Measurements from ENCODE around the gene SKIC2. TPM values are rescaled to one million over a fixed set of nuclear protein-coding genes. Genes with fewer than 3 reads are reported as not detected.

SKIC2 gene
- total RNA-seq, 1 donor from 2014 or later = 63.4 TPM

DNA sequence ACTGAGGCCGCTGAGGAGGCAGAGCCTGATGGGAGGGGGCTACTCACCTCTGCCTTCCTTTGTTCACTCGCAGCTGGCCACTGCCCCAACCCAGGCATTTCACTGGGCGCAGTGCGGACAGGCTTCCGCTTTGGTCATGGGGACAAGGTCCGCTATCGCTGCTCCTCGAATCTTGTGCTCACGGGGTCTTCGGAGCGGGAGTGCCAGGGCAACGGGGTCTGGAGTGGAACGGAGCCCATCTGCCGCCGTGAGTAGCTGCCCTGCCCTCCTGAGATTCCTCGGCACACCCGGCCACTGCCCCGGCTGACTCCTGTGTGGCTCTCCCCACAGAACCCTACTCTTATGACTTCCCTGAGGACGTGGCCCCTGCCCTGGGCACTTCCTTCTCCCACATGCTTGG, 25.4 kb upstream of the SKIC2 start:
- no peak overlapping the region for H3K4me3 Mint-ChIP-seq (ENCODE audit: unreplicated experiment)
- H3K4me1 Mint-ChIP-seq (ENCODE audit: unreplicated experiment) = no peaks in the 10 kb centered on the region
- H3K27ac Mint-ChIP-seq (ENCODE audit: unreplicated experiment) = no peak overlapping the region
- no peak for DNase-seq (ENCODE audit: low spot score)
- H3K9me3 Mint-ChIP-seq (ENCODE audit: unreplicated experiment) = no peaks in the 10 kb centered on the region
- TF ChIP-seq CTCF (IDR thresholded peaks at IDR 0.05; ENCODE audit: unreplicated experiment) = no peak
- no peaks in the 10 kb centered on the region for H3K36me3 Mint-ChIP-seq (ENCODE audit: low read depth, unreplicated experiment)
- peaks cover 2% of the 10 kb centered on the region for H3K27me3 Mint-ChIP-seq (ENCODE audit: unreplicated experiment)

DNA sequence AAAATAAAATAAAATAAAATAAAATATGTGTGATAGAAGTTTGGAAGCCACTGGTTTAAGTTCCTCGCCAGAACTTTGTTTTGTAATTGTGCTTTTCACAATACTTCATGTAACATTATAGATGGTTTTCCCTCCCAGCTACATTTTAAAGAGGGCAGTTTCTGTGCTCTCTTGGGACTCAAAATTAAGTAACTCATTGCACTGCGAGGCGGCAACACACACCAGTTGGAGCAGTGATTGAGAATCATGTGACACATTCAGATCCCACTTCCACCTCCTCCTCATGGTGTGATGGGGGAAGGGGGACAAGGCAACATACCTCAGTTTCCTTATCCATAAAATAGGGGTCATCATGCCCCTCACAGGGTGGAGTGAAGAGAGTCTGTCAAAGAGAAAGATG, 24.0 kb upstream of the SKIC2 start:
- no peaks in the 10 kb centered on the region for H3K36me3 Mint-ChIP-seq (ENCODE audit: low read depth, unreplicated experiment)

GRCh38 chr6:31935823-31936222, 23.2 kb upstream of the SKIC2 start:
- no peak for DNase-seq (ENCODE audit: low spot score)
- no peaks in the 10 kb centered on the region for H3K9me3 Mint-ChIP-seq (ENCODE audit: unreplicated experiment)
- no peaks in the 10 kb centered on the region for H3K36me3 Mint-ChIP-seq (ENCODE audit: low read depth, unreplicated experiment)
- no peak overlapping the region for H3K27ac Mint-ChIP-seq (ENCODE audit: unreplicated experiment)
- no peak for TF ChIP-seq CTCF (IDR thresholded peaks at IDR 0.05; ENCODE audit: unreplicated experiment)
- H3K4me3 Mint-ChIP-seq (ENCODE audit: unreplicated experiment) = no peak overlapping the region
- peaks cover 2% of the 10 kb centered on the region for H3K27me3 Mint-ChIP-seq (ENCODE audit: unreplicated experiment)
- H3K4me1 Mint-ChIP-seq (ENCODE audit: unreplicated experiment) = peaks cover 3% of the 10 kb centered on the region

More for the DNA sequence above, 24.0 kb upstream of the SKIC2 start:
- Mint-ChIP-seq H3K27ac (ENCODE audit: unreplicated experiment) (no peak overlapping the region), H3K27me3 (ENCODE audit: unreplicated experiment) (peaks cover 2% of the 10 kb centered on the region), H3K9me3 (ENCODE audit: unreplicated experiment) (no peaks in the 10 kb centered on the region), H3K4me3 (ENCODE audit: unreplicated experiment) (no peak overlapping the region), H3K4me1 (ENCODE audit: unreplicated experiment) (no peaks in the 10 kb centered on the region)
- no peak for TF ChIP-seq CTCF (IDR thresholded peaks at IDR 0.05; ENCODE audit: unreplicated experiment)
- DNase-seq (ENCODE audit: low spot score) = no peak

- no peak overlapping the region for H3K4me3 Mint-ChIP-seq (ENCODE audit: unreplicated experiment)
- H3K27me3 Mint-ChIP-seq (ENCODE audit: unreplicated experiment) = peaks cover 5% of the 10 kb centered on the region
- no peaks in the 10 kb centered on the region for H3K9me3 Mint-ChIP-seq (ENCODE audit: unreplicated experiment)
- peaks cover 3% of the 10 kb centered on the region for H3K4me1 Mint-ChIP-seq (ENCODE audit: unreplicated experiment)
- no peak overlapping the region for H3K27ac Mint-ChIP-seq (ENCODE audit: unreplicated experiment)
- no peak for DNase-seq (ENCODE audit: low spot score)
- no peaks in the 10 kb centered on the region for H3K36me3 Mint-ChIP-seq (ENCODE audit: low read depth, unreplicated experiment)
- no peak for TF ChIP-seq CTCF (IDR thresholded peaks at IDR 0.05; ENCODE audit: unreplicated experiment)
These were observed 18.7 kb upstream of the SKIC2 start for GRCh38 chr6:31940256-31940664.

DNA sequence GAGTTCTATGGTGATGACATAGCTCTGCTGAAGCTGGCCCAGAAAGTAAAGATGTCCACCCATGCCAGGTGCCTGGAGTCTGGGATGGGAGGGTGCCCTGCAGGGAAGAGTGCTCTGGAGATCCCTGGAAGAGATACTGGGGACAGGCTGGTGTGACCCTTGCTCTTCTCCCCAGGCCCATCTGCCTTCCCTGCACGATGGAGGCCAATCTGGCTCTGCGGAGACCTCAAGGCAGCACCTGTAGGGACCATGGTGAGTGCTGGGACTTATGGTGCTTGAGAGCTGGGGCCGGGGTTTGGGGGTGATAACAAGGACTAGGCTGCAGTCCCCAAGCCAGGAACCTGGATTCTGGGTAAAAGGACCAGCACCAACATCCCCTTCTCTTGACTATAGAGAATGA, 15.2 kb upstream of the SKIC2 start:
- peaks cover 15% of the 10 kb centered on the region for H3K27me3 Mint-ChIP-seq (ENCODE audit: unreplicated experiment)
- no peak overlapping the region for H3K4me3 Mint-ChIP-seq (ENCODE audit: unreplicated experiment)
- peaks cover 5% of the 10 kb centered on the region for H3K4me1 Mint-ChIP-seq (ENCODE audit: unreplicated experiment)
- H3K36me3 Mint-ChIP-seq (ENCODE audit: low read depth, unreplicated experiment) = peaks cover 3% of the 10 kb centered on the region
- no peak for TF ChIP-seq CTCF (IDR thresholded peaks at IDR 0.05; ENCODE audit: unreplicated experiment)
- no peaks in the 10 kb centered on the region for H3K9me3 Mint-ChIP-seq (ENCODE audit: unreplicated experiment)
- DNase-seq (ENCODE audit: low spot score) = no peak
- no peak overlapping the region for H3K27ac Mint-ChIP-seq (ENCODE audit: unreplicated experiment)
